Urothelium cell line (cell line): ENCODE measurements around the gene SLC36A4.
A peak's percentile ranks its signal among the peaks of the same experiment; 100 is the strongest.
"Not testable (repeated sequence)": the region's sequence is repeated elsewhere in the genome, so short reads cannot be mapped to it uniquely, and the experiment has no call there.

Source experiments
- DNase-seq: peaks from one replicate; pipeline ENCODE4 v3.0.0; 2011; ENCODE audit warnings: low spot score, mixed read lengths
- FAIRE-seq: peaks from 2 replicates; lab custom pipeline; 2011; peaks lifted over from hg19 to GRCh38; lab: Jason Lieb, UNC

The SLC36A4 gene

DNA sequence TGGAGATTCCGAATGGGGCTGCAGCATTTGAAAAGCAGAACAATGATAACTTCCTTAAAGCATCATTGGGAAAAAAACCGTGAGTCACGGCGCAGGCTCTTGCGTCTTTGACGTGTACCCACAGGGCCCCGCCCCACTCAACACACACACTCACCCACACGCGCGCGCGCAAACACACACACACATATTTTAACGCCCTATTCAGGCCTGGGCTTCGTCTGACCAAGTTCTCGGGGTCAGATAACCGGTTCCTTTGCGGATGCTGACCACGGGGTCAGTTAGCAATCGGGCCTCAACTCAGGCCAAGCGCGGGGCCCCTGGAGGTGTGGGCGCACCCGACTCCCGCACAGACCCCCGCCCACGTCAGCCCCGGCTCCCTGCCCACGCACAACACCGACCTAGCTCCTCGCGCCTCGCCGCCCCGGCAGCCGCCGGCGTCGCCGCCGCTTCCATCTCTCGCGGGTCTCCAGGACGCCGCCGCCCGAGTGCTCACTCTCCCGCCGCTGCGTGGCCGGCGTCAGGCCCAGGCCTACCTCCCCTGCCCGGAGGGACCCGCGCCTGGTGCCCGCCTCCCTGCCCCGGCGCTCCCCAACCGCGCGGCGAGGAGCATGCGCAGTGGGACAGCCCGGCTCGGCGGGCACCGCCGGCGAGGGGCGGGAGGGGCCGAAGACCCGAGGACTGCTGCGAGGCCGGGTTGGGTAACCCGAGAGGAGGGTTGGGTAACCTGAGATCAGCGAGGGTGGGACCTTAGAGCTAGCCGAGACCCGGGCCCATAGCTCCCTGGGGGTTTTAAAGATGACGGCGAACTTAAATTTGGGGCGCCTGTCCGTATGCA lies at the start of gene SLC36A4:
Gene SLC36A4, minus strand, starts transcription at position 612 of the 835 bp plus-strand sequence. Its CDS starts 159 bp downstream, at position 453.
- DNase-seq (peak; percentile 90), FAIRE-seq (peak; percentile 98)

DNA sequence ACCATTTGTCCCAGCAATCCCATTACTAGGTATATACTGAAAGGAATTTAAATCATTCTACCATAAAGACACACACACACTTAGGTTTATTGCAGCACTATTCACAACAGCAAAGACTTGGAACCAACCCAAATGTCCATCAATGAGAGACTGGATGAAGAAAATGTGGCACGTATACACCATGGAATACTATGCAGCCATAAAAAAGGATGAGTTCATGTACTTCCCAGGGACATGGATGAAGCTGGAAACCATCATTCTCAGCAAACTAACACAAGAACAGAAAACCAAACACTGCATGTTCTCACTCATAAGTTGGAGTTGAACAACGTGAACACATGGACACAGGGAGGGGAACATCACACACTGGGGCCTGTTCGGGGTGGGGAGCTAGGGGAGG lies 49.0 kb upstream of the SLC36A4 start:
- not testable (repeated sequence) for FAIRE-seq, DNase-seq

- no peak for DNase-seq
- no peak for FAIRE-seq
These were observed 46.2 kb upstream of the SLC36A4 start for GRCh38 chr11:93244018-93244417.

- no peak for FAIRE-seq
These were observed 42.2 kb upstream of the SLC36A4 start for GRCh38 chr11:93239966-93240365.

GRCh38 chr11:93238956-93239355 lies 41.2 kb upstream of the SLC36A4 start:
- no peak for DNase-seq
- no peak for FAIRE-seq

More at GRCh38 chr11:93239966-93240365, 42.2 kb upstream of the SLC36A4 start:
- DNase-seq = no peak

DNA sequence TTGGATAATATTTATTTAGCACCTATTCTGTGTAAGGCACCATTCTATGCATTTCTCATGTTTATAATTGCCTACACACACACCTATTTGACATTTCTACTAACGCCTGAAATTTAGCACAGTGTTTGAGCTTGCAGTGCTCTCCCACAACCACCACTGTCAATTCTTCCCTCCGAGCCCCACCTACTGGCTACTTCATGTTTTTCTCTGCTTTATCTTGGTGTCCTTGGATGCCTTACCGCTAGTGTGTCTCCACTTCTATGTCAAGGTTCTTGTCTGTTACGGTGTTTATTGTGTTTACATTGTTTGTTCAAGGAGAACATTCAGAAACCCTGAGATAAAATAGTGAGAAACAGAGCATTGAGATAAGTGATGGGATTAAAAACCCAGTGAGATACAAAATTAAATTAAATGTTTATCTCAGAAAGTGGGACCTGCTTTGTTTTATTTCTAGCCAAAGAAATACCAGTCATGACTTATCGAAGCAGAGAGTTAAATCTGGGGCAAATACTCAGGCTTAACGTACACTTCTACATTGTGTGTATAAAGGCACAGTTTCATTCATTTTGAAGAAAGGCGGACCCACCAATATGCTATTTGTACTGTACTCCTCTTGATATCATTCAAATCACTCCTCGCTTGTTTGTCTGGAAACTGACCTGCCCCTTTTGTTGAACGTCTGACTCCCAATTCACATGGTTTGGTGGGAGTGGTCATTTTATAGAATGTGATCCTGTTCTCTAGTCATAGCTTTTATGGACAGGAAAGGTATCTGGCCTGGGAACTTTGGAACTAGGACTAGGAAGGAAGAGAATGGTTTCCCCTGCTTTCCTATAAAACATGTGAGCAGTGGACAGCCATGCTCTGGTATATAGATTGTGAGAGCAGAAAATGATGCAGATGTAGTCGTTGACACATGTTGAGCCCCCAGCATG lies 39.2 kb upstream of the SLC36A4 start:
- FAIRE-seq (no peak), DNase-seq (peak; percentile 57)

DNA sequence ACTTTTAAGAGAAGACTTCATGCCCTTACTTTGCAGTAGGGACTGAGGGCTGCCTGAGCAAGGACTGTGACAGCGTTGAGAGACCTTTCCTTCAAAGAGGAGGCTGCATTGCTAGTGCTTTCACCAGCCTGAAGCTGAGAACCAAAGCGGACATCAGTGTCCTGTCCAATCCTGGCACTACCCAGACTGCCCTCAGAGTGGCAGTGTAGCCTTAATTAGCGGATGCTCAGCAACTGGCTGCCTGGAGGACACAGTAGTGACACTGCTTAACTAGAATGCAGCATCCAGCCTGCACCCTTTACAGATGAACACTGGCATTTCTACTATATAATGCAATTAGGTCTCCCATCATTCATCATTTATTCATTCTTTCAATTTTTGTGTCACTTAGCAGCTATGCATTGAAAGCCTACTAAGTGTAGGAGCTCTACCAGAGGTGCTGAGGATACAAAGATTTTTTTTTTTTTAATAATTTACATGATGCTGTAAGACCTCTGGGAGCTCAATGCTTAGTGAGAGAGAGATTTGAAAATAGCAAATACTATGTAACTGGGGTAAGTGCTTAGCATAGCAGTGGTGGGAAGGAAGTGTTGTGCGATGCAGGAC lies 36.9 kb upstream of the SLC36A4 start:
- peak; percentile 81 for DNase-seq
- FAIRE-seq = peak; percentile 97

DNA sequence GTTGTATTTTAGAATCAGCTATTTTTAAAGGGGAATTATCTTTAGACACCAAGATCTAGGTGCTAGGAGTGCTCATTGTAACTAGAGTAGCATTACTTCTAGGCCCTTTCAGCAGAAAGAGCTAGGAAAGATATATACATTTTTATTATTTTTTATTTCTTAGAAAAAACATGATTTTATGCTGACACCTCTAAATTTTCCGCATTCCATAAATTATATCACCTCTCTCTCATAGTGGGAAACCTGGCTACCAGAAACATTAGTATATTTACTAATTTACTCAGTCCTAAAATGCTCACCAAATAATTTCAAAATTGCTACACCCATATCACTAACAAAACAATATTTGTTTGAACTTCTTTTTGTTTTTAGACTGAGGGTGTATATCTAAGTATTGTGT lies 32.1 kb upstream of the SLC36A4 start:
- FAIRE-seq = no peak
- DNase-seq = no peak

GRCh38 chr11:93225662-93226061 lies 27.9 kb upstream of the SLC36A4 start:
- FAIRE-seq = no peak
- DNase-seq = no peak

DNA sequence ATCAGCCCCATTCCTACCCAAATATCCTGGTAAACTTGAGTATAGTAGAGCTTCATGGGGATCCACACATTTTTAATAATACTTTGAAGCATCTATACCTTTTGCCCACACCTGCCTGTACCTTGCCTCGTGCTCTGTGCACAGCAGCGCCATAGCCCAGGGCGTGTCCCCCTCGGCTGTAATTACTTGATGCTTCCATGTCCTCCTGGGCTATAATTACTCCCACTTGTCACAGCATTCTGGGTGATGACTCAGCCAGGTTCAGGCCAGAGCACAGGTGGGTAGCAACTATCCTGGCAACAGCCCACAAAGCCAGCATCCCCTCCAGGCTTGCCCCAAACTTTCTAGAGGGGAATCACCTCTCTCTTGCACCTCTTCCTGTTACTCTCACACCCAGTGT lies 23.7 kb upstream of the SLC36A4 start:
- FAIRE-seq = peak; percentile 32
- no peak for DNase-seq

DNA sequence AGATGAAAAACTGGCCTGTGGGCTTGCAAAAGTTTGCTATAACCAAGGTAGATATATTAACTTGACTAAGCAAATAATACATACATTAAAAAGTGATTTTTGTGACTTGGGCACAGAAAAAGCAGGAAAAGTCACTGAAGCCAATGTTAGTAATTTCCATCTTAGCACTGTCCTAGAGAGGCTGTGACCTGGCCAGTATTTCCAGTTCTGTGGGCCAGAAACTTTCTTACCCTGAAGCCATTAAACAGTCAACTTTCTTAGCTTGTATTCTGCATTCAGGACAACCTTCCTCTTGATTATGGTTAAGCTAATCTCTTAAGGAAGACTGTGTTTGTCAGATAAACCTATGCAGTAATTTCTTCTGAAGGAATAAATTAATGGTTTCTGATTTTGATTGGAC lies 22.3 kb upstream of the SLC36A4 start:
- FAIRE-seq (no peak), DNase-seq (no peak)

- FAIRE-seq (no peak), DNase-seq (no peak)
These were observed 21.6 kb upstream of the SLC36A4 start for GRCh38 chr11:93219440-93219839.

GRCh38 chr11:93216511-93217101 lies 18.8 kb upstream of the SLC36A4 start:
- DNase-seq = no peak
- no peak for FAIRE-seq

DNA sequence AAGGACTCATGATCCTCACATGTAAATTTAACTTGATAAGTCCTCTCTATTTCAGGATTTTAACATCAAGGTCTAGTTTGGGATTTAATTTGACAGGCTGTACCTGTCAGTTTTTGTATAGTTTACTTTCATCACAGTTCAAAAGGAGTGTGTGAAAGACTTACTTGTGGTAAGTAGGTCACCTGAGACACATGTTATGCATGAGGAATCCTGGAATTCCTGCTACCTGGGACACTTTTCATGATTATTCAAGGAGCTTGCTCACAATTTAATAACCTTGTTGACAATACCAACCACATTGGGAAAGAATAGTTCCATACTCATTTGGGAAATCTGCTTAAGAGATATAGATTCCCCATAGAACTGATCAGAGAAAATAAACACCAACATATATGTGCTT lies 15.8 kb upstream of the SLC36A4 start:
- no peak for DNase-seq
- FAIRE-seq = no peak

GRCh38 chr11:93212094-93212493 lies 14.3 kb upstream of the SLC36A4 start:
- DNase-seq = no peak
- no peak for FAIRE-seq

GRCh38 chr11:93209466-93209865 lies 11.7 kb upstream of the SLC36A4 start:
- FAIRE-seq = no peak

GRCh38 chr11:93208663-93209270 lies 11.0 kb upstream of the SLC36A4 start:
- DNase-seq = no peak
- FAIRE-seq = no peak

More at GRCh38 chr11:93209466-93209865, 11.7 kb upstream of the SLC36A4 start:
- no peak for DNase-seq

- FAIRE-seq (no peak), DNase-seq (no peak)
These were observed 1.8 kb upstream of the SLC36A4 start for GRCh38 chr11:93199616-93200015.

DNA sequence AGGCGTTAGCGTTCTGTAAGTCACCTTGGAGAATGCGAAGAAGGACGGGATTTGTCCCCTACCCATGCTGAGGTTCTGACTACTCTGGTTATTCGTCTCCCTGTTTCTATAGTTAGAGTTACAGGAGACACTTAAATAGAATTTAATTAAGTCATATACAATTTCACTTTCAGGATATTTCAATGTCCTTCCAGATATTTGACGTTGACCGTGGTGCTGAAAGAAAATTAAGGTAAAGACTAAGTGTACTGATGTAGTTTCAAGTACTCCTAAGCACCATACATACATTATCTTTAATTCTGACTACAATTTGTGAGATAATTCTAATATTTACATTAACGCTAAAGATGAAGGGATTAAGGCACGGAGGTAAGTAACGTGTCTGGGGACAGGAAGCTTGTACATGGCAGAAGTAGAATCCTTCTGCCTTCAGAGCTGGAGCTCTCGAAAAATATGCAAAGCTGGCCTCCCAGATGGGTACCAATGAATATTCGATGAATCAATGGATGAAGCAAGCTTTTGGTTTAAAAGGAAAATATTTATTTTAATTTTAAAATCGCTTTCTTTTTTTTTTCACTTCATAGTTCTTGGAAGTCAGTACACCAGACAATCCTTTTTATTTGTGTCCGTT lies 539 bp upstream of the SLC36A4 start:
- FAIRE-seq (no peak), DNase-seq (no peak)
